Measurements from ENCODE around the gene GJA9. TPM values are rescaled to one million over a fixed set of nuclear protein-coding genes. Genes with fewer than 3 reads are reported as not detected.
"Not testable (repeated sequence)": the region's sequence is repeated elsewhere in the genome, so short reads cannot be mapped to it uniquely, and the experiment has no call there.

Gene GJA9
- not detected for total RNA-seq

DNA sequence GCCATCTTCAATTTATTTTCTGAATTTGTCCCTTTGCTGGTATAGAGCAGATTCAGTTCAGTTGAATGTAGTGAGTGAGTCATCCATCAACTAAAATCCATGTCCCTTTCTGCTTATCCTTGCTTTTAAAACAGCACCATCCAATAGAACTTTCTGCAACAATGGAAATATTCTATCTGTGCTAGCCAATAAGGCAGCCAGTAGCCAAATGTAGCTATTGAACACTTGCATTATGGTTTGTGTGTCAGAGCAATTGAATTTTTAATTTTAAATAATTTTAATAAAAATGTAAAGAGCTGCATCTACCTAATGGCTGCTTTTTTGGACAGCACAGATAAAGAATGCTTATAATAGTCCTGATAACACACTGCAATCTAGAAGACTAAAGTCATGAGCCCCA, at the start of gene GJA9:
Gene GJA9, minus strand, starts transcription at position 101 of the 400 bp plus-strand sequence. CDS start 5,489 bp downstream, outside the sequence.
- no peak within 1 kb of the TSS for H3K27ac Mint-ChIP-seq
- ChIA-PET CTCF (interaction anchor here (1.0 kb wide), 2 partner anchors 10 to 776 kb away, joined by 3 read pairs; no protein-coding TSS in a partner anchor), POLR2A (no interaction called here)
- ATAC-seq (no peak), DNase-seq (no peak)
- H3K27me3 Mint-ChIP-seq = no peaks in the 10 kb centered on the region
- H3K36me3 Mint-ChIP-seq (ENCODE audit: low read depth) = no peaks in the 10 kb centered on the region
- H3K4me1 Mint-ChIP-seq = no peaks in the 10 kb centered on the region
- H3K4me3 Mint-ChIP-seq = no peak within 1 kb of the TSS
- no peaks in the 10 kb centered on the region for H3K9me3 Mint-ChIP-seq (ENCODE audit: low read depth)
- intact Hi-C loops (cut with DNase I, micrococcal nuclease) = no loop called here

- no peaks in the 10 kb centered on the region for H3K27me3 Mint-ChIP-seq
- ChIA-PET POLR2A (no interaction called here), CTCF (interaction anchor here (0.6 to 0.7 kb wide), 2 partner anchors 8 to 119 kb away, joined by 3 read pairs; no protein-coding TSS in a partner anchor)
- peak; percentile 32 for ATAC-seq
- peak; percentile 11 for DNase-seq
- H3K27ac Mint-ChIP-seq = no peak overlapping the region
- no peak overlapping the region for H3K4me3 Mint-ChIP-seq
- H3K36me3 Mint-ChIP-seq (ENCODE audit: low read depth) = no peaks in the 10 kb centered on the region
- peaks cover 11% of the 10 kb centered on the region for H3K4me1 Mint-ChIP-seq
- intact Hi-C loops (cut with DNase I, micrococcal nuclease) = no loop called here
- no peaks in the 10 kb centered on the region for H3K9me3 Mint-ChIP-seq (ENCODE audit: low read depth)
Observed at GRCh38 chr1:38929476-38929875, 48.1 kb upstream of the GJA9 start.

GRCh38 chr1:38929054-38929453, 47.7 kb upstream of the GJA9 start:
- Mint-ChIP-seq H3K27me3 (no peaks in the 10 kb centered on the region), H3K9me3 (ENCODE audit: low read depth) (no peaks in the 10 kb centered on the region), H3K36me3 (ENCODE audit: low read depth) (no peaks in the 10 kb centered on the region), H3K4me3 (no peak overlapping the region), H3K27ac (no peak overlapping the region), H3K4me1 (peaks cover 11% of the 10 kb centered on the region)
- intact Hi-C loops (cut with DNase I, micrococcal nuclease) = no loop called here
- ChIA-PET POLR2A (no interaction called here), CTCF (no interaction called here)
- ATAC-seq = no peak
- DNase-seq = no peak

- ATAC-seq = no peak
- intact Hi-C loops (cut with DNase I, micrococcal nuclease) = no loop called here
- POLR2A ChIA-PET = no interaction called here
- no peak overlapping the region for H3K27ac Mint-ChIP-seq
- no peak for DNase-seq
- no peaks in the 10 kb centered on the region for H3K36me3 Mint-ChIP-seq (ENCODE audit: low read depth)
- CTCF ChIA-PET = no interaction called here
- no peak overlapping the region for H3K4me3 Mint-ChIP-seq
- H3K27me3 Mint-ChIP-seq = no peaks in the 10 kb centered on the region
- peaks cover 7% of the 10 kb centered on the region for H3K4me1 Mint-ChIP-seq
- H3K9me3 Mint-ChIP-seq (ENCODE audit: low read depth) = no peaks in the 10 kb centered on the region
Observed at GRCh38 chr1:38926091-38926490, 44.7 kb upstream of the GJA9 start.

GRCh38 chr1:38925391-38925790, 44.0 kb upstream of the GJA9 start:
- Mint-ChIP-seq H3K9me3 (ENCODE audit: low read depth) (no peaks in the 10 kb centered on the region), H3K4me1 (peaks cover 7% of the 10 kb centered on the region), H3K36me3 (ENCODE audit: low read depth) (no peaks in the 10 kb centered on the region), H3K4me3 (no peak overlapping the region), H3K27me3 (no peaks in the 10 kb centered on the region), H3K27ac (no peak overlapping the region)
- DNase-seq (no peak), ATAC-seq (no peak)
- intact Hi-C loops (cut with DNase I, micrococcal nuclease) = no loop called here
- POLR2A ChIA-PET = no interaction called here
- CTCF ChIA-PET = no interaction called here

DNA sequence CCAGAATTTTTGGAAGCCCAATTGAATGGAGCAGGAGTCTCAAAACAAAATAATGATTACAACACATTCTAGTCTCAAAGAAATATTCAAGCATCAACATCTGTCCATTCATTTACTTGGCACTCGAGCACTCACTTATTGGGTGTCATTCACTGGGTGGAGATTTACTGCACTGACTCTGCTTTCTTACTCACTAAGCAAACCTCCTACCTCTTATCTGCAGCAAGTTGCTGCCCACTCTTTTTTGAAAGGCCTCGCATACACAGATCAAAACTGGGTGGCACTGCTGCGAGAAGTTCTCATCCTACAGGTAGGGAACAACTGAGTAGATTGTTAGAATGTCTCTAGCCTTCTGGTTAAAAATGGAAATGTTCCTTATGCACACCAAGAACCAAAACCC, 42.2 kb upstream of the GJA9 start:
- H3K9me3 Mint-ChIP-seq (ENCODE audit: low read depth) = no peaks in the 10 kb centered on the region
- no peaks in the 10 kb centered on the region for H3K27me3 Mint-ChIP-seq
- CTCF ChIA-PET = no interaction called here
- peaks cover 7% of the 10 kb centered on the region for H3K4me1 Mint-ChIP-seq
- H3K27ac Mint-ChIP-seq = peak overlapping the region; percentile 19
- H3K36me3 Mint-ChIP-seq (ENCODE audit: low read depth) = no peaks in the 10 kb centered on the region
- POLR2A ChIA-PET = no interaction called here
- intact Hi-C loops (cut with DNase I, micrococcal nuclease) = no loop called here
- DNase-seq (peak; percentile 49), ATAC-seq (peak; percentile 97)
- H3K4me3 Mint-ChIP-seq = no peak overlapping the region

DNA sequence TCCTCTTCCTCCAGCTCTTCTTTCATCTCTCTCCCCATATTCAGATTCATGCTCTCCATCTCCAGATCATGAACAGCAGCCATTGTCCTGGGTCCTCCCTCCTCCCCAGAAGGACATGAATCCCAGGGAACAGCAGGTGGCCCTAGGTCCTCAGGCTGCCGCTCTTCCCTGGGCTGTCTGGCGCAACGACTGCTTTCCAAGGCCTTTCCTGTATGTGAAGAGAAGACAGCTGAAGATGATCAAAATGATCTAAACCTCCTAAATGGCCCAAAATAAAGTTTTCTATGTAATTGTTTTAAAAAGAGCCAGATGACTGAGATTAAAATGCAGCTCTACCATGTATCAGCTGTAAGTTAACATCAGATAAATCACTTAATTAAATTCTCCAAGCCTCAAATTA, 37.7 kb upstream of the GJA9 start:
- no peaks in the 10 kb centered on the region for H3K27me3 Mint-ChIP-seq
- H3K9me3 Mint-ChIP-seq (ENCODE audit: low read depth) = no peaks in the 10 kb centered on the region
- CTCF ChIA-PET = interaction anchor here (0.6 kb wide), 2 partner anchors 18 to 218 kb away, joined by 3 read pairs; no protein-coding TSS in a partner anchor

GRCh38 chr1:38918568-38918967, 37.2 kb upstream of the GJA9 start:
- Mint-ChIP-seq H3K4me1 (peaks cover 10% of the 10 kb centered on the region), H3K36me3 (ENCODE audit: low read depth) (no peaks in the 10 kb centered on the region), H3K4me3 (no peak overlapping the region), H3K27ac (no peak overlapping the region), H3K9me3 (ENCODE audit: low read depth) (no peaks in the 10 kb centered on the region), H3K27me3 (no peaks in the 10 kb centered on the region)
- ChIA-PET CTCF (interaction anchor here (0.7 kb wide), 1 partner anchor 1067 kb away, joined by 4 read pairs; no protein-coding TSS in a partner anchor), POLR2A (no interaction called here)
- DNase-seq (no peak), ATAC-seq (no peak)
- intact Hi-C loops (cut with DNase I, micrococcal nuclease) = no loop called here

More for the DNA sequence above, 37.7 kb upstream of the GJA9 start:
- H3K36me3 Mint-ChIP-seq (ENCODE audit: low read depth) = no peaks in the 10 kb centered on the region
- intact Hi-C loops (cut with DNase I, micrococcal nuclease) = no loop called here
- peaks cover 13% of the 10 kb centered on the region for H3K4me1 Mint-ChIP-seq
- no peak for ATAC-seq
- H3K4me3 Mint-ChIP-seq = no peak overlapping the region
- H3K27ac Mint-ChIP-seq = no peak overlapping the region
- DNase-seq = no peak
- POLR2A ChIA-PET = no interaction called here

- intact Hi-C loops (cut with DNase I, micrococcal nuclease) = no loop called here
- H3K4me3 Mint-ChIP-seq = no peak overlapping the region
- ATAC-seq = no peak
Observed at GRCh38 chr1:38917772-38918171, 36.4 kb upstream of the GJA9 start.

GRCh38 chr1:38917337-38917736, 36.0 kb upstream of the GJA9 start:
- no peaks in the 10 kb centered on the region for H3K36me3 Mint-ChIP-seq (ENCODE audit: low read depth)
- no peak overlapping the region for H3K27ac Mint-ChIP-seq
- peaks cover 6% of the 10 kb centered on the region for H3K4me1 Mint-ChIP-seq
- intact Hi-C loops (cut with DNase I, micrococcal nuclease) = no loop called here
- H3K27me3 Mint-ChIP-seq = no peaks in the 10 kb centered on the region
- DNase-seq (no peak), ATAC-seq (no peak)
- CTCF ChIA-PET = interaction anchor here (0.6 kb wide), 1 partner anchor 1095 kb away, joined by 3 read pairs; no protein-coding TSS in a partner anchor
- no peak overlapping the region for H3K4me3 Mint-ChIP-seq
- H3K9me3 Mint-ChIP-seq (ENCODE audit: low read depth) = no peaks in the 10 kb centered on the region
- POLR2A ChIA-PET = no interaction called here

More at GRCh38 chr1:38917772-38918171, 36.4 kb upstream of the GJA9 start:
- POLR2A ChIA-PET = no interaction called here
- Mint-ChIP-seq H3K27ac (no peak overlapping the region), H3K36me3 (ENCODE audit: low read depth) (no peaks in the 10 kb centered on the region), H3K27me3 (no peaks in the 10 kb centered on the region), H3K9me3 (ENCODE audit: low read depth) (no peaks in the 10 kb centered on the region), H3K4me1 (peaks cover 6% of the 10 kb centered on the region)
- DNase-seq = no peak
- CTCF ChIA-PET = interaction anchor here (0.6 to 0.7 kb wide), 2 partner anchors 1066 to 1096 kb away, joined by 3 to 4 read pairs; no protein-coding TSS in a partner anchor

- no peaks in the 10 kb centered on the region for H3K9me3 Mint-ChIP-seq (ENCODE audit: low read depth)
- ATAC-seq (peak; percentile 73), DNase-seq (peak; percentile 37)
- no peaks in the 10 kb centered on the region for H3K36me3 Mint-ChIP-seq (ENCODE audit: low read depth)
- H3K4me3 Mint-ChIP-seq = no peak overlapping the region
- peaks cover 6% of the 10 kb centered on the region for H3K4me1 Mint-ChIP-seq
- H3K27me3 Mint-ChIP-seq = no peaks in the 10 kb centered on the region
- no peak overlapping the region for H3K27ac Mint-ChIP-seq
- CTCF ChIA-PET = interaction anchor here (0.6 to 0.7 kb wide), 2 partner anchors 24 to 93 kb away, joined by 3 to 4 read pairs; no protein-coding TSS in a partner anchor
- intact Hi-C loops (cut with DNase I, micrococcal nuclease) = no loop called here
- POLR2A ChIA-PET = no interaction called here
Observed at GRCh38 chr1:38915352-38915948, 34.1 kb upstream of the GJA9 start.

DNA sequence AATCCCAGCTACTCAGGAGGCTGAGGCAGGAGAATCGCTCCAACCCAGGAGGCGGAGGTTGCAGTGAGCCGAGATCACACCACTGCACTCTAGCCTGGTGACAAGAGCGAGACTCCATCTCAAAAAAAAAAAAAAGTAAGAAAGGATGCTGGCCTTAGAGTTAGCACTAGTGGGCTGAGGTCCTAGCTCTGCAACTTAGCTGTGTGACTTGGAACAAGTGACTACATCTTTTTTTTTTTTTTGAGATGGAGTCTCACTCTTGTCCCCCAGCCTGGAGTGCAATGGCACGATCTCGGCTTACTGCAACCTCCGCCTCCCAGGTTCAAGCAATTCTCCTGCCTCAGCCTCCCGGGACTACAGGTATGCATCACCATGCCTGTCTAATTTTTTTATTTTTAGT, 33.5 kb upstream of the GJA9 start:
- H3K27me3 Mint-ChIP-seq; ATAC-seq; DNase-seq; H3K27ac Mint-ChIP-seq; POLR2A ChIA-PET; H3K36me3 Mint-ChIP-seq (ENCODE audit: low read depth); CTCF ChIA-PET; H3K4me1 Mint-ChIP-seq; H3K9me3 Mint-ChIP-seq (ENCODE audit: low read depth); intact Hi-C loops (cut with DNase I, micrococcal nuclease); H3K4me3 Mint-ChIP-seq: not testable (repeated sequence)
